ENCODE results near the gene CARD10.

CARD10 gene

GRCh38 chr22:37460684-37461083 lies 58.5 kb downstream of the CARD10 start:
- DNase-seq: no peak

- no peak for DNase-seq
Measured at GRCh38 chr22:37459206-37459605, 60.0 kb downstream of the CARD10 start.

GRCh38 chr22:37457093-37457893 lies 61.9 kb downstream of the CARD10 start:
- DNase-seq: peak; percentile 95

DNA sequence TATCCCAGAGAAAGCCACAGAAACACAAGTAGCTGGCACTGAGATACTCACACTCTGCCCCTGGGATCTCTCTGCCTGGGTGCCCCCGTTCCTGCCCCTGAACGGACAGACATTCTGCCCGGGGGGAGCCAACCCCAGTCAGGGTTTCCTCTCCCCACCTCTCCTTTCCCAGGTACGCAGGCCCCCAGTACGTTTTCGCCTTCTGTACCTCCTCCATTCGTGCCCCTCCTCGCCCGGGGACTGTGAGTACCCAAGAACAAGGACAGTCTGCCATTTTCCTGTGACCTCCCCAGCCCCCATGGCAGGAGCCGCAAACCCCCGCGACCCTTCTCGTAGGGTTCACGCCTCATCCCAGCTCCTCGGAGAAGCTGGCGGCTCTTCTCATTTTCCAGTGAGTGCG lies 62.9 kb downstream of the CARD10 start:
- no peak for DNase-seq

- no peak for DNase-seq
Measured at GRCh38 chr22:37455896-37456295, 63.3 kb downstream of the CARD10 start.

DNA sequence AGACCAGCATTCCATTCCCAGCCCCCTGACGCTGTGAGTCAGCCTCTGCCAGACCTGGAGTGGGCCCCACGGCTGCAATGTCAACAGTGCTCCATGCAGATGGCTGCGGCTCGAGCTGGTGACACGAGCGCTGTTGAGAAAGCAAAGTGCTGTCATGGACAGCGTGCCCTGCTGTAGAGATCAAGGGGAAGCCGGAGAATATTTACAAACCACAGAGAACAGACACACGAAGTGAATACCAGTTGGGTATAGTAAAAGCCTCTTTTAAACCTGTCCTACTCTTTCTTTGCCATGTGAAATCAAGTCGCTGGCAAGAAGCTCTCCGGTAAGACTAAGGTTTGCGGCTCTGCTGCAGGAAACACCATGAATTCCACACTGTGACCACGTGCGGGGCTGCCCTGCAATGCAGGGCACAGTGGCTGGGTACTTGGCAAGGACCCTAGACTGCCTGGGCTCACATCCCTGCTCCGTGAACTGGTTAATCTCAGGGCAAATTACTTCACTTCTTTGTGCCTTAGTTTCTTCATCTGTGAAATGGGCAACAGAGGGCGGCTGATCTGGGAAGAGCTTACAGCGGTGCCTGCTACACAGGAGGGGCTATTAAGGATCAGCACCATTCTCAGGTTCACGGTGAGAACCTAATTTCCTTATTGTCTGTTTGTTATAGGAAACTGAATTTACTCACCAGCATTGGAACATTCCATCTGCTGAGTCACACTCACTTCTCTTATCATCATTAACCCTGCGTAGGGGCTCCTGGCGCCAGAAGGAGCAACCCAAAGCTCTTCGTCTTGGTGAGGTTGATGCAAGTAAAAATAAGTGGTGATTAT lies 64.1 kb downstream of the CARD10 start:
- no peak for DNase-seq

- DNase-seq: no peak
Measured at GRCh38 chr22:37453696-37454095, 65.5 kb downstream of the CARD10 start.

DNA sequence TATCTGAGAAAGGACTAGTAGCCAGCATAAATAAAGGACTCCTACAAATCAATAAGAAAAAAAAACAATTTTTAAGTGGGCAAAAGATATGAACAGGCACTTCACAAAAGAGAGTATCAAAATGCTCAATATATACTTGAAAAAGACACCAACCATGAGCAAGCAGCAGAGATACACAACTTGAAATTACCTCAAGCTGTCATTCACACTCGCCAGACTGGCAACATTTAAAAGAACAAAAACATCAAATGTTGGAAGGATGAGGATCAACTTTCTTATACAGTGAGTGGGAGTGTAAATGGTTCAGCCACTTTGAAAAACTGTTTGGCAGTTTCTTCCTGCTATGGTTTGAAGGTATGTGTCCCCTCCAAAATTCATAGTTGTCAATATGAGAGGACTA lies 68.0 kb downstream of the CARD10 start:
- DNase-seq: no peak

GRCh38 chr22:37449331-37450001 lies 69.7 kb downstream of the CARD10 start:
- DNase-seq: no peak

- DNase-seq: no peak
Measured at GRCh38 chr22:37448516-37449127, 70.6 kb downstream of the CARD10 start.

- no peak for DNase-seq
Measured at GRCh38 chr22:37445501-37445900, 73.7 kb downstream of the CARD10 start.

- DNase-seq: no peak
Measured at GRCh38 chr22:37443977-37444376, 75.2 kb downstream of the CARD10 start.

DNA sequence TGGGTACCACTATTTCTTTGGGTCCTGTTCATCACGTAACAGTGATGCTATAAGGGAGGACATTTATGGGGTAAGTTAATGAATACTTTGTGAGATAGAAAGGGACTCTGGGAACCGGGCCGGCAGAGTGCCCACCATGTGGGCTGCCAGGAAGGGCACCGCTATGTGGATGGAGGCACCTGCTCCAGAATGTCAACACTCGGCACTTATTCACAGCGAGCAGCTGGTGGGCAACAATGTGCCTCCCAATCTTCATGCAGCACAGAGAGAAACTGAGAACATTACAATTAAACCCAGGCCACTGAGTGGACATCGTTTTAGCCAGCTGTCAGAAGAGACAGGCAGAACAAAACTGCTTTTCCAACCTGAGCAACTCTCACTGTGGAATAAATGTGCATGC lies 76.1 kb downstream of the CARD10 start:
- no peak for DNase-seq

GRCh38 chr22:37442537-37442936 lies 76.7 kb downstream of the CARD10 start:
- DNase-seq: no peak

- no peak for DNase-seq
Measured at GRCh38 chr22:37442135-37442534, 77.1 kb downstream of the CARD10 start.

- no peak for DNase-seq
Measured at GRCh38 chr22:37440875-37441274, 78.3 kb downstream of the CARD10 start.
